Measurements from ENCODE around the gene IL19. TPM values are rescaled to one million over a fixed set of nuclear protein-coding genes. Genes with fewer than 3 reads are reported as not detected.

Gene IL19
- total and polyA plus RNA-seq, 12 donors: not detected

DNA sequence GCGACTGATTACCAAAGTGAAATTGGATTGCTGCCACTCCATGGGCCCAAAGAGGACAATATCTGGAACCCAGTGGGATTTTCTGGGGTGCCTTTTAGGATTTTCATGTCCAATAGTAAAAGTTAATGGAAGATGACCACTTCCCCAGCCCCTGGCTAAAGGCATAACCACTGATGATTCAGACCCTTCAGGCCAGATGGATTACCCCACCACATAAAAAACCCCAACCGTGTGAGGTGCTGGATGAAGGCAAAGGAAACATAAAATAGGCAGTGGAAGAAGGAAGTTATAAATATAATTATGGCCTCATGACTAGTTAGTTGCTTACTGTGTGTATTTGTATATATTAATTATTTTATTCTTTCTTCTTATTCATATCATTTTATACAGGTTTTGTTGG is 41.9 kb downstream of the IL19 start:
- 60 to 81% (median 79%) methylated on average over 2 of the region's 2 CpGs for WGBS, 4 donors
- no peaks in the 10 kb centered on the region for H3K4me1 ChIP-seq (replicated peaks in 1 of 2)
- TF ChIP-seq, protein P1, sequence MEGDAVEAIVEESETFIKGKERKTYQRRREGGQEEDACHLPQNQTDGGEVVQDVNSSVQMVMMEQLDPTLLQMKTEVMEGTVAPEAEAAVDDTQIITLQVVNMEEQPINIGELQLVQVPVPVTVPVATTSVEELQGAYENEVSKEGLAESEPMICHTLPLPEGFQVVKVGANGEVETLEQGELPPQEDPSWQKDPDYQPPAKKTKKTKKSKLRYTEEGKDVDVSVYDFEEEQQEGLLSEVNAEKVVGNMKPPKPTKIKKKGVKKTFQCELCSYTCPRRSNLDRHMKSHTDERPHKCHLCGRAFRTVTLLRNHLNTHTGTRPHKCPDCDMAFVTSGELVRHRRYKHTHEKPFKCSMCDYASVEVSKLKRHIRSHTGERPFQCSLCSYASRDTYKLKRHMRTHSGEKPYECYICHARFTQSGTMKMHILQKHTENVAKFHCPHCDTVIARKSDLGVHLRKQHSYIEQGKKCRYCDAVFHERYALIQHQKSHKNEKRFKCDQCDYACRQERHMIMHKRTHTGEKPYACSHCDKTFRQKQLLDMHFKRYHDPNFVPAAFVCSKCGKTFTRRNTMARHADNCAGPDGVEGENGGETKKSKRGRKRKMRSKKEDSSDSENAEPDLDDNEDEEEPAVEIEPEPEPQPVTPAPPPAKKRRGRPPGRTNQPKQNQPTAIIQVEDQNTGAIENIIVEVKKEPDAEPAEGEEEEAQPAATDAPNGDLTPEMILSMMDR (IDR thresholded peaks at IDR 0.05): no peak

DNA sequence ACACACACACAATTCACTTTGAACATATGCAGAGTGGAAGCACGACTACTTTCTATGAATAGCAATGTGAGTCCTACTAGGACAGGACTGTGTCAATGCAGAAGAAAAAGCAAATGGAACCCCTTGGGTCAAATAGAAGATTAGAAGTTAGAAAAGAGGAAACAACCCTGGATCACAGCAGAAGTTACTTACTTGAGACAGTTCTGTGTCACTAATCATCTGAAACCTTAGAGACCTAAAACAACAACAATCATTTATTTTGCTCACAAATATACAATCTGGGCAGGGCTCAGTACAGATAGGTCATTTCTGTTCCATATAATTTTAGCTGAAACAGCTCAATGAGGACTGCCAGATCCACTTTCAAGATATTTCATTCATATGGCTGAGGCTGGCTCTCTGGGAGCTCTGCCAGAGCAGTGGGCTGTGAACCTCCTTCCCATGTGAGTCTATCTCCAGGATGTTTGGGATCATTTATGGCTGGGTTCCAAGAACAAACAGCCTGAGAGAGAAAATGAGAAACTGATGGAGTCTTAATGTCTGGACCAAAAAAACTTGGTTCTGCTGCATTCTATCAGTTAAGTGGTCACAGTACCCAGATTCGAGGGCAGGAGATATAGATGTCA is 44.3 kb downstream of the IL19 start:
- H3K4me3 ChIP-seq: no peak overlapping the region
- no peak for TF ChIP-seq POLR2A (IDR thresholded peaks at IDR 0.05)
- TF ChIP-seq, protein P1 (IDR thresholded peaks at IDR 0.05): no peak
- H3K9me3 ChIP-seq (replicated peaks in 1 of 3): no peaks in the 10 kb centered on the region
- no peaks in the 10 kb centered on the region for H3K36me3 ChIP-seq (replicated peaks in 1 of 2)
- peak in 4 of 7 donors; percentile 15 to 37 (median 24) for DNase-seq
- H3K27ac ChIP-seq: no peak overlapping the region
- intact Hi-C loops (cut with DNase I): no loop called here
- no peaks in the 10 kb centered on the region for H3K27me3 ChIP-seq
- 37 to 55% (median 47%) methylated on average over 2 of the region's 2 CpGs for WGBS, 4 donors
- H3K4me1 ChIP-seq (replicated peaks in 1 of 2): no peaks in the 10 kb centered on the region

More for the DNA sequence above, 41.9 kb downstream of the IL19 start:
- no peaks in the 10 kb centered on the region for H3K27me3 ChIP-seq
- no peak overlapping the region for H3K4me3 ChIP-seq
- H3K36me3 ChIP-seq (replicated peaks in 1 of 2): no peaks in the 10 kb centered on the region
- H3K27ac ChIP-seq: no peak overlapping the region
- DNase-seq: no peak
- intact Hi-C loops (cut with DNase I): no loop called here
- no peaks in the 10 kb centered on the region for H3K9me3 ChIP-seq (replicated peaks in 1 of 3)

DNA sequence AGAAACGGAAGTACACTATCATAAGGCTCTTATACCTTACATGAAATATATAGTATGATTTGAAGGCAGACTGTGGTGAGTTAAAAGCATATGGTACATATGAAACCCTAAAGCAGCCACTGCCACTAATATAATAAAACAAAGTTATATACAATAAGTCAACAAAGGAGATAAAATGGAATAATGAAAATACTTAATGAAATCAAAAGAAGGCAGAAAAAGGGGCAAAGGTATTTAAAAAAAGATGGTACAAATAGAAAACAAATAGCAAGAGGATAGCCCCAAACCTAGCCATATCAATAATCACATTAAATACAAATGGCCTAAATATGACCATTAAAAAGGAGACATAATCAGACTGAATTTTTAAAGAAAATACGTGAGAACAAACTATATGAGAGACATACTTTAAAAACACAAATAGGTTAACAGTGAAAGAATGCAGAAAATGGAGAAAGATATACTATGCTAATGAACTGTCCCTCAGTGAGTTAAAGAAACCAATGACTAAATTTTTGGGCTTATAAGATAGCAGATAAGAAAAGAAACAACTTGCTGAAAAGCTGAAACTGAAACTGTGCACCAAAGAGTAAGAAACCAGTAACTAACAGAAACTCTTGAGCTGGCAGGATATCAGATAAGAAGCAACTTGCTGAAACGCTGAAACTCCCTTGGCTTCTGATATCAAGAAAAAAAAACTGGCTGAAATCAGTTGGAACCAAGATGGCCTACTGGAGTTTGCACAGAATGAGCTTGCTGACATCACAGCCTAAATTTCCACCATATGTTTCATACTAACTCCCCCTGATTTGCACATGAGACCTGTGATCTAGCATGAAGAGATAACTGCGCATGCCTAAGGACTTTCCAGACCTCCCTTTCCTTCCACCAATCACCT is 46.1 kb downstream of the IL19 start:
- WGBS, 4 donors: 62 to 65% (median 63%) methylated on average over 4 of the region's 4 CpGs
- no peak overlapping the region for H3K4me3 ChIP-seq
- no peaks in the 10 kb centered on the region for H3K9me3 ChIP-seq (replicated peaks in 1 of 3)
- no peaks in the 10 kb centered on the region for H3K4me1 ChIP-seq (replicated peaks in 1 of 2)
- no peaks in the 10 kb centered on the region for H3K27me3 ChIP-seq
- TF ChIP-seq, protein P1 (IDR thresholded peaks at IDR 0.05): no peak
- DNase-seq: no peak
- no peaks in the 10 kb centered on the region for H3K36me3 ChIP-seq (replicated peaks in 1 of 2)
- intact Hi-C loops (cut with DNase I): no loop called here
- no peak overlapping the region for H3K27ac ChIP-seq

DNA sequence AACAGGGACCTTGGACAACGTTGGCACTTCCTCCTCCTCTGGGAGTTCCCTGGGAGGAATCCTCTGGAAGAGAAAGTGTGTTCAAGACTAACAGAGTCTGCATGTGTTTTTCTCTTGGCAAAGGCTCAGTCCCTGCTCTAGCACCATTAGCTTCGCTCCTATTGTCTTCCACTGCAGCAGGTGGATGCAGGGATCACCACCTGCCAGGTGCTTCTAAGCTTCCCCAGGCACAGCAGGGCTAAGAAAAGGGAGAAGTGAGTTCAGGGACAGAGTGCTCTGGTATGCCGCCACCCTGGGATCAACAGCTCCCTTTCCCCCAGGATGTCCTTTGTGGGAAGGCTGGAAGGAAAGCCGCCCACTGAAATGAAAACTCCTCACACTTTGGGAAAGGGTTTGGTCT is 50.9 kb downstream of the IL19 start:
- no peak for TF ChIP-seq POLR2A (IDR thresholded peaks at IDR 0.05)
- TF ChIP-seq, protein P1 (IDR thresholded peaks at IDR 0.05): no peak
- H3K27ac ChIP-seq: no peak overlapping the region
- no peaks in the 10 kb centered on the region for H3K4me1 ChIP-seq (replicated peaks in 1 of 2)
- H3K27me3 ChIP-seq: no peaks in the 10 kb centered on the region
- intact Hi-C loops (cut with DNase I): no loop called here
- no peaks in the 10 kb centered on the region for H3K36me3 ChIP-seq (replicated peaks in 1 of 2)
- H3K4me3 ChIP-seq: no peak overlapping the region
- no peaks in the 10 kb centered on the region for H3K9me3 ChIP-seq (replicated peaks in 1 of 3)
- WGBS, 4 donors: 69 to 80% (median 73%) methylated on average over 4 of the region's 4 CpGs
- no peak for DNase-seq
